NCI-H2196 treated with DMSO at 0.1 percent for 48 hours (cell line): ENCODE results near the gene GRK4.
"Not testable (repeated sequence)": the region's sequence is repeated elsewhere in the genome, so short reads cannot be mapped to it uniquely, and the experiment has no call there.

Experiments
- DNase-seq: peaks from one replicate; lab custom pipeline; 2025; ENCODE audit not compliant: unreplicated experiment; lab: John Stamatoyannopoulos, UW

GRK4 gene

GRCh38 chr4:3037957-3038461, 74.6 kb downstream of the GRK4 start:
- DNase-seq = no peak

- DNase-seq = no peak
Observed at GRCh38 chr4:3039706-3040366, 76.5 kb downstream of the GRK4 start.

DNA sequence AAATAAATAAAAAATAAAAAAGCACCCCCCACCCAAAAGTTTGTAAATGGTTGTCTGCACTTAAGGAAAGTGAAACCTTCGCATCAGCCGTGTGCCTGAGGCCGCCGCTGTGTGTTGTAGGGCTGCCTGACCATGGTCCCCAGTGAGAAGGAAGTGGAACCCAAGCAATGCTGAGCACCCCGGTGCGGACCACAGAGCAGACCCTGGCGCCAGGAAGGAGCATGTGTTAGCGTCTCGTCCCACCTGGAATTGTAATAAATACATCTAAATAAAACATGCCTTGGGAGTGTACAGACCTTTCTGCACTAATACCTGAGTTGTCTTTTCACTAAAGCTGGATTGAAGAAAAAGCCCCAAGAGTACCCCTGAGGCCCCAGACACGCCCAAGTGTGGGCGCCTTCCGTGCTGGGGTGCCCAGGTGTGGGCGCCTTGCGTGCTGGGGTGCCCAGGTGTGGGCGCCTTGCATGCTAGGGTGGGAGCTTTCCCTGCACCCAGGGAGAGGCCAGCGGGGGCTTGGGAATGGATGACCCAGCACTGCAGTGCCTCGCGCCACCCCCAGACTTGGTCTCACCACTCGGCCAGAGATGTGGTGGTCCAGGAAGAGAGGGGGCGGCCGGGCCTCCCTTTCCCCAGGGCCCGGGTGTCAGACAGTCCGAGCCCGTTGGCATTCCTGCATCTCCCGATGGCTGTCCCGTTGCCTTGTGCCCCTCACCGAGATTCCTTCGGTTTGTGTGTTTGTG, 77.3 kb downstream of the GRK4 start:
- no peak for DNase-seq

GRCh38 chr4:3041192-3042142, 78.1 kb downstream of the GRK4 start:
- DNase-seq = no peak

- DNase-seq = no peak
Observed at GRCh38 chr4:3042226-3042625, 78.9 kb downstream of the GRK4 start.

GRCh38 chr4:3043282-3044020, 80.1 kb downstream of the GRK4 start:
- DNase-seq = no peak

DNA sequence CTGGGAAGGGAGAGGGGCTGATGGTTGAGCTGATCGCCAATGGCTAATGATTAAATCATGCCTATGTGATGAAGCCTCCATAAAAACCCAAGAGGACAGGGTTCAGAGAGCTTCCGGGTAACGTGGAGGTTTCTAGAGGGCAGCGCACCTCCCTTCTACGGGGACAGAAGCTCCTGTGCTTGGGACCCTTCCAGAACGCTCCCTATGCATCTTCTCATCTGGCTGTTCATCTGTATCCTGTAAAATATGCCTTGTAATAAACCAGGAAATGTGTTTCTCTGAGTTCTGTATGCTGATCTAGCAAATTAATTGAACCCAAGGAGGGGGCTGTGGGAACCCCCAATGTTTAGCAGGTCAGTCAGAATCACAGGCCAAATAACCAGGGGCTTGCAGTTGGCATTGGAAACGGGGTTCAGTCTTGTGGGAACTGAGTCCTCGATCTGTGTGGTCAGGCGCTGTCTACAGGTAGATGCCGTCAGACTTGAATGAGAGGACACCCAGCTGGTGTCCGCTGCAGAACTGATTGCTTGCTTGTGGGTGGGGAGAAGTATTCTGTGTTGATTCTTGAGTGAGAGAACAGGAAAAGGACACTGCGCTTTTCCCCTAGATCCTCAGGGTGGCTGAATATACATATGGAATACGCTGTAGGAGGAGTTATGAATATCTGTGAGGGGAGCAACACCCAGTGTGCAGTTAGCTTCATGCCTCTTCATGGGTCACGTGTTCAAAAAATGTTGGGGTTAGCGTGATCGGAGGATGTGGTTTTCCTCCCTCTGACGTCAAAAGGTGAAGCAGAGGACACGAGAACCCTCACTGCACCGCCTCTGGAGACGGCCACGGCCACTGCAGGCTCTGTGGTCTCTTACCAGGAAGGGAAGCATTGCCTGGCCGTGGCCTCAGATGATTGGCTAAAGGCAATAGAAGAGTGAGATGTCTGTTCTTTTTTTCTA, 81.8 kb downstream of the GRK4 start:
- no peak for DNase-seq

- no peak for DNase-seq
Observed at GRCh38 chr4:3046162-3046561, 82.8 kb downstream of the GRK4 start.

DNA sequence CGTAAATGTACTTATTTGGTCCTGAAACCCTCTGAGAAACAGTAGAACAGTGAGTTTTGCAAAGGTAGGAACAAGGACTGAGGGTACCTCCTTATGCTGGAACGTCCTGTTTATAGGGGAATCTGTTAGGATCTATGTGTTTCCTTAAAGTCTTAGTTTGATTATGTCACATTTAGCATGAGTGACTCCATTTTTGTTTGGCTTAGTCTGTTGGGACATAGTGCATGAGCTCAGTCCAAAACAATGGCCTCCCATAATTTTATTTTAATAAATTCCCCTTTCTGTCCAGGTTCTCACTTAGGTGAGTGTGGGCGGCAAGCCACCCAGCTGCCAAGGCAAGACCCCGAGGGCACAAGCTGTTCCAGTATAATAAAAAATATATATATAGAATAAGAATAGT, 83.3 kb downstream of the GRK4 start:
- no peak for DNase-seq

DNA sequence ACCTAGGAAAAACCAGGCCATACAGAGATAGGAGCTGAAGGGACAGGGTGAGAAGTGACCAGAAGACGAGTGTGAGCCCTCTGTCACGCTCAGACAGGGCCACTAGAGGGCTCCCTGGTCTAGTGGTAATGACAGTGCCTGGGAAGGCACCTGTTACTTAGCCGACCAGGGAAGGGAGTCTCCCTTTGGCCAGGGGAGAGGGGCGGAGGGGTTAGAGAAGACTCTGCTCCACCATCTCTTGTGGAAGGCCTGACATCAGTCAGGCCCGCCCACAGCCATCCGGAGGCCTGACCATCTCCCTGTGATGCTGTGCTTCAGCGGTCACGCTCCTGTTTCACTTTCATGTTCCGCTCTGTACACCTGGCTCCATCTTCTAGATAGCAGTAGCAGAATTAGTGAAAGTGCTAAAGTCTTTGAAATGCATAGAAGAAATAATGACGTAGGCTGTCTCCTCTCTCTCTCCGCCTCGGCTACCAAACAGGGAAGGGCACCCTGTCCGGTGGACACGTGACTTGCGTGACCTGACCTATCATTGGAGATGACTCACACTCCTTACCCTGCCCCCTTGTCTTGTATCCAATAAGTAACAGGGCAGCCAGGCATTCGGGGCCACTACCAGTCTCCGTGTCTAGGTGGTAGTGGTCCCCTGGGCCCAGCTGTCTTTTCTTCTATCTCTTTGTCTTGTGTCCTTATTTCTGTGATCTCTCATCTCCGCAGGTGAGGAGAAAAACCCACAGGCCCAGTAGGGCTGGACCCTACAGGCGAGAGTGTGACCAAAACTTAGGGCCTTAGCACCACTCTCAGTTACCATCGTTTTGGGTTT, 84.3 kb downstream of the GRK4 start:
- DNase-seq = peak; percentile 40

DNA sequence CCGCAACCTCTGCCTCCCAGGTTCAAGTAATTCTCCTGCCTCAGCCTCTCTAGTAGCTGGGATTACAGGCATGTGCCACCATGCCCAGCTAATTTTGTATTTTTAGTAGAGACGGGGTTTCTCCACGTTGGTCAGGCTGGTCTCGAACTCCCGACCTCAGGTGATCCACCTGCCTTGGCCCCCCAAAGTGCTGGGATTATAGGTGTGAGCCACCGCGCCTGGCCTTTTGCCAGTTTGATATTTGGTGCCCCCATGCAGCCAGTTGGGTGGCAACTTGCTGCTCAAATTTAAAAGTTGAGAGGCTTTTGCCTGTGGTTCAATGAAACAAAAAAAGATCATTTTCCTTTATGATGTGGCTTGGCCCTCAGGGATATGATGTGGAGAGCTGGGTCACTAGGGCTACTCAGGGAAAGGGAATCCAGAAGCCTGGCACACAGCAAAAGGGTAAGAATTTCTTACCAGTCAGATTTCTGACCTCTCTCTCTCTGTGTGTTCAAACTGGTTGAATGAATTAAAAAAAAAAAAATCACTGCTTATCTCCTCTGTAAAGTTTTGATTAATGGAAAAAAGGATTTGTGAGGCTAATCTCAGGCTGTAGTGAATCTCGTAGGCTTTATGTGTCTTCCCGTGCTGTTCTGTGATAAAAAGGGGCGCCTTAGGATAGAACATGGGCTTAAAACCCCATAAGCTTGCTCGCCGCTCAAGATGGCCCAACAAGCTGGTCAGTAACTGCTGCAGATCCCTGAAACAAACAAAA, 87.9 kb downstream of the GRK4 start:
- DNase-seq = not testable (repeated sequence)

DNA sequence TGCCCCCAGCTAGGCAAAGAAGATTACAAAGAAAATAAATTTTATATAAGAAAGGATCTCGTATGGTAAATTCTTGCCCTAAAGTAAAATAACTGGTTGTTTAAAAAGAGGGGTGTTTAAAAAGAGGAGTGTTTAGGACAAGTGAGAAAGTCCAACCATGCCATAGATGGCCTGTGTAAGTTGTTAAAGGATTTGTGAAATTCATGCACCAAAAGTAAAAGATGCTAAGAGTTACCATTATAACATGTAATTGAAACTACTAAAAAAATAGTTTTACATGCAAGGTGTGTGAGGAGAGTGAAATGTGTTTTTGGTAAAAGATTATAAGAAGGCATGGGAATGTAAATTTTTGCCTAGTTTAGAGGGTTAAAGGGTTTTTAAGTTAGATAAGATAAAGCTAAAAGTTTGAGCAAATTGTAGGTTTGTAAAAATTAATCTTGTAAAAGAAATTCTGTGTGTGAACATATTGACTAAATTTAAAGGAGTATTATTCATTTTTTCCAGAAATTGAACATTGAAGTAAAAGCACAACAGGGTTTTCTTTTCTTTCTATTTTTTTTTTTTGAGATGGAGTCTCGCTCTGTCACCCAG, 90.9 kb downstream of the GRK4 start:
- DNase-seq = no peak

DNA sequence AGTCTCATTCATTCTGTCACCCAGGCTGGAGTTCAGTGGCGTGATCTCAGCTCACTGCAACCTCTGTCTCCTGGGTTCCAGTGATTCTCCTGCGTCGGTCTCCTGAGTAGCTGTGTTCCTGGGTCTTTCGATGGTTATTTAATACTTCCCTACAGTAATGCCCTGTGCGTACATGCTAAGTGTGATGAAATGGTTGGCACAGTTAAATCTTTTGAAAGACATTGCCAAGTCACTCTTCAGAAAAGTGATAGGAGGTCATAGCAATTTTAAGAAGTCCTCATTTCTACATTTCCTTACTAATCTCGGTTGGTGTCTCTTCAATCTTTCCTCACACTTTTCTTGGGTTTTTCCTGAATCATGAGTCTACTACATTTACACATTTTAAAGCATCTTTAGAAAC, 96.6 kb downstream of the GRK4 start:
- no peak for DNase-seq

- no peak for DNase-seq
Observed at GRCh38 chr4:3060946-3061345, 97.6 kb downstream of the GRK4 start.

DNA sequence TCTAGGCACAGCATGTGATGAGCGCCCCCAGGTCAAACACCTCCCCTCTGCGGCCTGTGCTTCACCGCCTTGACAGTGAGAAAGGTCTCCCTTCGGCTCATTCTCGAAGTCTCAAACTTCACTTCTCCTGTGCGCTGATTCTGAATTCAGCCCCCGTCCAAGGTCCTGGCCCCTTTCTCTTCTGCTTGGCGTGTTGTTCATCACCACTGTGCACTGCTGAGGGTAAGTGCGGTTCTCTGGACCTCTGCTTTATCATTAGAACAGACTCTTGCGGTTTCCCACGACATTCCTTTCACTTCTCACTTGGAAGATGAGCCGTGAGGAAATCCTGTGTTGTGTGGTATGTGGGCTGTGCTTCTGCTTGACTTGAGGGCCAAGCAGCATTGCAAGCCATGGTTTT, 99.1 kb downstream of the GRK4 start:
- no peak for DNase-seq

DNA sequence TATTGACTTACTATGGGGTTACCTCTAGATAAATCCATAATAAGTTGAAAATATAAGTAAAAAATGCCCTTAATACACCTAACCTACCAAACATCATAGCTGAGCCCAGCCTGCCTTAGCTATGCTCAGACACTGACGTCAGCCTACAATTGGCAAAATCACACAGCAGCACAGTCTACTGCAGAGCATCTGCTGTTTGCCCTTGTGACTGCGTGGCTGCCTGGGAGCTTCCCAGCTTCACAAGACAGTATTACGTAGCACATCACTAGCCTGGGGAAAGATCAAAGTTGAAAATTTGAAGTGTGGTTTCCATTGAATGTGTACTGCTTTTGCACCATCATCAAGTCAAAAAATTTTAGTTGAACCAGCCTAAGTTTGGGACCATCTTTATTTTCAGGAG, 102.2 kb downstream of the GRK4 start:
- DNase-seq = no peak

GRCh38 chr4:3066836-3067400, 103.5 kb downstream of the GRK4 start:
- no peak for DNase-seq
